GM19328 (cell line): ENCODE measurements around the gene SMU1.
"Not testable (repeated sequence)": the region's sequence is repeated elsewhere in the genome, so short reads cannot be mapped to it uniquely, and the experiment has no call there.

Source experiments
- ATAC-seq: cut with Tn5 transposase; IDR thresholded peaks from one replicate; pipeline ENCODE4 v1.9.1; 2021; ENCODE audit warnings: mild to moderate bottlenecking, moderate library complexity; ENCODE audit not compliant: unreplicated experiment

Gene SMU1

GRCh38 chr9:33105959-33106358 is 29.5 kb upstream of the SMU1 start:
- ATAC-seq, result no peak

GRCh38 chr9:33105504-33105903 is 29.0 kb upstream of the SMU1 start:
- ATAC-seq, result no peak

GRCh38 chr9:33104401-33104800 is 27.9 kb upstream of the SMU1 start:
- no peak for ATAC-seq

- no peak for ATAC-seq
Observed at GRCh38 chr9:33103501-33104281, 27.2 kb upstream of the SMU1 start.

GRCh38 chr9:33102551-33103210 is 26.2 kb upstream of the SMU1 start:
- ATAC-seq, result no peak

- no peak for ATAC-seq
Observed at GRCh38 chr9:33101104-33101951, 24.9 kb upstream of the SMU1 start.

GRCh38 chr9:33099754-33100153 is 23.3 kb upstream of the SMU1 start:
- ATAC-seq, result no peak

- ATAC-seq, result no peak
Observed at GRCh38 chr9:33097192-33097591, 20.7 kb upstream of the SMU1 start.

- ATAC-seq, result no peak
Observed at GRCh38 chr9:33092634-33093033, 16.2 kb upstream of the SMU1 start.

- not testable (repeated sequence) for ATAC-seq
Observed at GRCh38 chr9:33085672-33086071, 9.2 kb upstream of the SMU1 start.

GRCh38 chr9:33082538-33083326 is 6.3 kb upstream of the SMU1 start:
- ATAC-seq, result no peak

GRCh38 chr9:33082128-33082527 is 5.7 kb upstream of the SMU1 start:
- ATAC-seq, result no peak

GRCh38 chr9:33081128-33081851 is 4.8 kb upstream of the SMU1 start:
- peak; percentile 45 for ATAC-seq

GRCh38 chr9:33080534-33080933 is 4.1 kb upstream of the SMU1 start:
- ATAC-seq, result no peak

GRCh38 chr9:33068991-33069390 is 7.5 kb downstream of the SMU1 start:
- ATAC-seq, result no peak

GRCh38 chr9:33065157-33066076 is 11.1 kb downstream of the SMU1 start:
- ATAC-seq, result peak; percentile 60

GRCh38 chr9:33051144-33051543 is 25.3 kb downstream of the SMU1 start:
- ATAC-seq, result no peak

- no peak for ATAC-seq
Observed at GRCh38 chr9:33049680-33050361, 26.7 kb downstream of the SMU1 start.
